ENCODE data around the gene PTPRE.

Gene PTPRE

DNA sequence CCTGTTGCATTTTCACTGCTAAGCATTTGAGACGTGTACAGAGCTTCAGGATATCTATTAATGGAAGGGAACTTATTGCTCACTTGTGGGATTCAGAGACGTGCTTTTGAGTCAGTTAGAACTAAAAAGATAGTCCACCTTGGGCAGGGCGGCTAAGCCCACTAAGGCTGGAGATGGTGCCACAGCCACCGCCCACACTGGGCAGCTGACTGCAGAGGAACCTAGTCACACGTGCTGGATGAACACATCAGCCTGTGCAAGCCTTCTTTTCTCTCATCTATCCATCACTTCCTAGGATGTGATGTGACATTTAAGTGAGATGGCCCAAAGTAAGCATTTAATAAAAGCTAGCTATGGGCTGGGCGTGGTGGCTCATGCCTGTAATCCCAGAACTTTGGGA, 78.0 kb downstream of the PTPRE start:
- no peak for DNase-seq

DNA sequence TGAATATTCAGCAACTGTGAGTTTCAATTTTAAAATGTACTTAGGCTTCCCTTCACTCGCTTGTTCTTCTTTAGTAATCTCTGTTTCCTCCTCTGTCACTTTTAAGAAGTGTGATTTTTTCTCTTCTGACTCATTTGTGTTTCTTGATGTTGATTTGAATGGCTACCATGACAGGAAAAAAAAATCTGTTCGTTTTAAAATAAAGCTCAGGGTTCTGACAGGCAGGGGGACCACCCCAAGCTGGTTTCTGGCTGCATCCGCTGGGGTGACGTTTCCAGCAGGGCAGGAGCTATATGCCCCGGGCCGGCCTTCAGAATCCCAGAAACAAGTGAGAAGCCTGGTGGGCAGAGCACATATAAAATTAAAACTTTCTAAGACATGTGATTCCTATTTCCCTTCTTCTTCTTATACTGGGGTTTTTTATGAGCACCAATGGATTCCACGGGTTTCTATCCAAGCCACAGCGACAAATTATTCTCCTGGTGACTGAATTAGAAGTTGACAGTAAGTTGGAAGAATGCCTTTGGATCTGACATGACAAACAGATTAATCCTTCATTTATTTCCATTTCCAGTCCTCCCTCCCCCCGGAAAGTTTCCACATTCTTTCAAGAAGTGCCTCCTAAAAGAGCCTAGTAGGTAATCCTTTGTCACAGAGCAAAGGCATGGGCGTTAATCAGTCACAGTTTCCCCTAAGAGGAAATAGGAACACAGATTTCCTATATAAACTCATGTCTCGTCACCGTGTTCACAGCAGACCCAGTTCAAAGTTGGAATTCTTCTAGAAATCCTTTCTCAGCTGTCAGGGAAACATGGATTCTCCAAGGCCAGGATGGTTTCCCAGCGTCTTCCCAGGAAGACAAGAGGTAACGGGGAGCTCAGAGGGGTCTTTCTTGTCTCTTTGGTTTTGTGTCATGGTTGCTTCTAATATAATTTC, 79.9 kb downstream of the PTPRE start:
- no peak for DNase-seq

DNA sequence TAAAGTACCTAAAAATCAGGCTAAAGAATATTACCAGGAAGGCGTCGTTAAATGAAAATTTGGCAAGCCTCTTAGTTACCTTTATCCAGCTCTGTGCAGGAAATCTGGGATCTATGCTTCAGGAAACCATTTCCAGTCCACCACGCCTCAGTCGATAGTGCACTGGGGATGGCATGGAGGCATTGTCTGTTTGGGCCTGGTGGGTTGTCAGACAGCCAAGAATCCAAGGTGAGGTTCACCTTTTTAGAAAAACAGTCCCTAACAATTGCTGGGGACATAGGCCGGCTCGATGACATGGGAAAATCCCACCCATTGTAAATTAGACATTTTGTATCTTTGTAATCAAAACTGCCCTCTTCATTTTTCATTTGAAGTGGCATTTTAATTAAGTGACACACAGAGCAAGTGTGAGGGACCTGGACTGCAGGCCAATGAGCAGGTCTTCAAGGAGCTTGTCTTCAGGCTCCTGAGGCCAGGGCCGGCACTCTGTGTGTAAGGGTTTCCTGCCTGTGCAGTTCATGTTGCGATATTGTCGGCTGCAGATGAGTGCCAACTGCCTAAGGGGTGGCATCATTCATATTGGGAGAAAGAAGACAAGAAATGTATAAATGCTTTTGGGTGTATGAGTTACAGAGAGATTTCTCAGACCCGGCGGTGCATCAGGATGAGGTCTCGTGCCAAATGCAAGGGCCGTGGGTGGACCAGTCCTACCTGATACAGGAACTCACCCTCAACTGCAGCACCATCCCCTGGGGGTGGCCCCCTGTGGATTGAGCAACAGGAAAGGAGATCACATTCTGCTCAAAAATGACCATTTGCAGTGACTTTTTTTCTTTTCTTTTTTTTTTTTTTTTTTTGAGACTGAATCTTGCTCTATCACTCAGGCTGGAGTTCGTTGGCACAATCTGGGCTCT, 80.8 kb downstream of the PTPRE start:
- DNase-seq = no peak

DNA sequence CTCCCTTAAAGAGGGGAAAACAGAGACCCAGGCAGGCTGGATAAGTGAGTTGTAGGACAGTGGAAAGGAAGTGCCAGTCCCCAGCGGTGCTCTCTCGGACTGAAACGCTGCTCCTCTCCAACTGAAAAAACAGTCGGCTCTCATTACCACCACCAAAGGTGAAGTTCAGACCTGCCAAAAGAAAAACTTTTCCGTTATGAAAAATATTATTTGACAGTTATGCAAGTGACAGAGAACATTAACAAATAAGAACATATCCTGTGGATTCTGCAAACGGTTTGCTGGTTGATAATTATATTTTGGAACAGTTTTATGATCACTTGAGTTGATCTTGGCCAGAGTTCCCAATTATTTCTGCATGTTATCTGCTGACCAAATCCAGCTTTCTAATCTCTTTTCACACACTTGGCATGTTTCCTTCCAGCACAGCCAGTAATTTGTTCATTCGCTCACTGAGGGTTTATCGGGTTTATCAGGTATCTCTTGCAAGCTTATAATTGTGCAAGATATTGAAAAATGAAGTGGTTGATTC, 82.6 kb downstream of the PTPRE start:
- no peak for DNase-seq

DNA sequence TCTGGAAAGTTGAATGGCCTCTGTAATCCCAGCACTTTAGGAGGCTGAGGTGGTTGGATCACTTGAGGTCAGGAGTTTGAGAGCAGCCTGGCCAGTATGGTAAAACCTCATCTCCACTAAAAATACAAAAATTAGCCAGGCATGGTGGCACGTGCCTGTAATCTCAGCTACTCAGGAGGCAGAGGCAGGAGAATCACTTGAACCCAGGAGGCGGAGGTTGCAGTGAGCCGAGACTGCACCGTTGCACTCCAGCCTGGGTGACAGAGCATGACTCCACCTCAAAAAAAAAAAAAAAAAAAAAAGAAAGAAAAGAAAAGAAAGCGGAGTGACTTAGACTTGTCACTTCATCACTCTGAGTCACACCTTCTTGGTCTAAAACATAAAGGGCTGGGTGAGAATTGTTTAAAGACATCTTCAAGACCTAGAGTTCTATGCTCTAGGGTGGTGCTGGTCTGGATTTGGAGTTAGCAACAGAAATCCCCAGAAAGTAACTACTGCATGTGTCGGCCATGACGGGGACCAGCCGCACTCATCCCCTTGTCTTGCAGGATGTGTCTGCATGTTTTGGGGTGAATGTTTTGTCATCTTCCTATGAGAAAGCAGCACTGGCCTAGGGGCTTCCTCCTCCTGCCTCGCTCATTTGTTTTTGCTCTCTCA, 83.4 kb downstream of the PTPRE start:
- DNase-seq = peak; percentile 37

DNA sequence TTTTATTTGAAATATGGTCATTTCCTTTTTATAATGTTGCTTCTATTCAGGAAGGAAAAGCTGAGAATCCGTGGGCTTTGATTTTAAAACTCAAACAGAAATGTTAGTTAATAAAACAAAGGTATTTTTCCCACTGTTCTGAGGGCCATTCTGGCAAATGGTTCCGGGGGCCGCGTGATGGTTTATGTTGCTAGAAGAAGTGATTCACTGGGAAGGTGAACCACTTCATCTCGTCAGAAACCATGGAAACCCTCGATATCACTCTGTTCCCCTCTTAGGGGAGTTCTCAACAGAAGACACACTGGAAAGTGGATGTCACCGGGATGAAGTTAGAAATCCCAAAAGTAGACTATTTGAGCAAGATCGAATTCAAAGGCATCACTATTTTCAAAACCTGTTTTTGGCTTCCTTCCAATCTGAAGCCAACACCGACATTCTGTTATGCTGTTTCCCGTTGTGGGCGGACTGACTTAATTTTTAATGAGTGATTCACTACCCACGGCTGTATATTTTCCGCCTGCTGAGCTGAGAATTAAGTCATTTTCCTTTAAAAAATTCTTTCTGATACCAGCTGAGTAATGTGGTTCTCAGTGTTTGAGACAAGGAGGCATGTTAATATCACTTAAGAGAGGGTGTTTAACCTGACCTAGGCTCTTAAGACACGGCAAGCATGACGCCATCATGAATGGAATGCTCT, 84.1 kb downstream of the PTPRE start:
- peak; percentile 67 for DNase-seq

DNA sequence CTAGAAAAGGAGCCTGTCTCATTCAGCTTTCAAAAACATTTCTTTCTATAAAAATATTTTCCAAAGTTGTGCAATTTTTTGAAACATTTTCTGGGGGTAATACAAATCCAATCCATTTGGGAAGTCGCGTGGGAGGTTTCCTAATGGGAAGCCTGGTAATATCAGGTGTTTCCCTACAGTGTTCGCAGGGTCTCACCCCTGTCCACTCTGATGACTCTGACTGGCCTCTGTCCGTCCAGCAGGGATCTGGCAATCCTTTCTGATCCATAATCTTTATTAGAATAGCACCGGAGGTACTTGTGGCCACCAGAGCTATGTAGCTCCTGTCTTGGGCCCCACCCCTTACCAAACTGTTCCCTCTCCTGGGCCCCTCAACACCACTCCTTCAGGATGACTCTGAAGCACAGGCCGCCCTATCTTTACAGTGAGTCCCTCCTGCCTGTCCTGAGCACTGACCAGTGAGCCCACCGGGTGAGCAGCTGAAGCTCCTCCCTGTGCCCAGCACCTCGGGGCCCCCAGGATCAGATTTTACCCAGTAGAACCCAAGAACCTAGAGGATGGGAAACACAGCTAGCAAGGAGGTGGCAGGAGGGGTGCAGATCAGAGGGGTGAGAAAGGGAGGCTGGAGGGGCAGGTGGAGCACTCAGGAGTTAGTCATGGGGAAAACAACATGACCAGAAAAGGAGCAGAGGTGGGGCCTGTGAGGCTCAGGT, 84.8 kb downstream of the PTPRE start:
- no peak for DNase-seq

DNA sequence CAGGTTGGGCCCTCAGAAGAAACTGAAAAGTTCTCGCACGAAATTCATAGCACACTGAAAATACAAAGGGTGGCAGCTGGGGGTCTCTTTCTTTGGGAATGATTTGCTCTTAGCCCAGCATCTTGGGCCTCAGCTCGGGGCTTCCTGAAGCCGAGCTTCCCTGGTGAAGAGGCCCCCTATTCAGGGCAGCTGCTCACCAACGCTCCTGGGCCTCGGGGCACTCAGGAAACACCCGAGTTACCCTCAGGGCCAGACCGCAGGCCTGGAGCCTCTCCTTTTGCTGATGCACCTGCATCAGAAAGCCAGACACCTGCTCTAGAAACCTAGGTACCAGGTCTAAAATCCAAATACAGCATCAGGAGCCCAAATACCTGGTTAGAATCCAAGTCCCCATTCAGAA, 85.5 kb downstream of the PTPRE start:
- DNase-seq = no peak

DNA sequence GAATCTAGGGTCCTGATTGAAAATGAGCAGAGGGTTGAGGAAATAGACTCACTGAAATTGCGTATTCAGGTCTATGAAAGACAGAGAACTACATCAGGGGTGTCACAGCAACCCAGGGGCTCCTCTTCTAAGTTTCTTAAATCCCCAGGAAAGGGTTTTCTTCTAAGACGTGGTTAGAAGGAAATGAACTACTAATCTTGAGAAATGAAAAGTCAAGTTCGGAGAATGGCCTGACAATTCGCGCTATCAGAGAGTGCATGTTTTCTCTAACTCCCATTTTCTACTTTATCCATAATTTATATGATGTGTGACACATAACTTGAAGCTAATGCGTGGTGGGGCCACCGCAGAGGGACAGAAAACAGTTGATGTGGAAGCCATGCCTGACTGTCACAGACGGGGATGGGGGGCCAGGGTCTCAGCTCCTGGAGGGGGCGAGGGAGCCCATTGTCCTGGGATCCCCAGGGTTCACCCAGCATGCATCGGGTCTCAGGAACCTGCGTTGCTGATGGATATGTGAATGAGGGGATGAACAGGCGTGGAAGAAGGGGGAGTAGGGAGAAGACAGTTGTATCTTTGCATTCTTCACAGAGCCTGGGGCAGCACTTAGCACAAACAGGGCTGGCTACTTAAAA, 86.3 kb downstream of the PTPRE start:
- no peak for DNase-seq

DNA sequence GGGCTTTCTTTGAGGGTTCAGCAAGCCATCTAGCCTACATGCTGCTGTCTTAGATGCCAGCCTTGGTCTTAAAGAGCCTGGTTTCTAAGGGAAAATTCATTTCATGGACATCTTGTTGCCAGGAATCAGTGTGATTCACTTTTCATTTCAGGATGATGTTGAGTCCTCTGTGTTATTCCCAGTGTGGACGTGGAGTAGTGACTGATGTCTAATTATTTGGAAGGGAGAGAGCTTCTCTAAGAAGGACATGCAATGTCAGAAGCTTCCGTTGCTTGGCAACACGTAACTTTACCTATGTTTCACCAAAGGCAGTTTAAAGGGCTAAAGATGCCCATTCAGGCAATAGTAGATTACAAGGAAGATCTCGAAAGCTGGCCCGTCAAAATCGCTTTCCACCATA, 89.0 kb downstream of the PTPRE start:
- DNase-seq = no peak

DNA sequence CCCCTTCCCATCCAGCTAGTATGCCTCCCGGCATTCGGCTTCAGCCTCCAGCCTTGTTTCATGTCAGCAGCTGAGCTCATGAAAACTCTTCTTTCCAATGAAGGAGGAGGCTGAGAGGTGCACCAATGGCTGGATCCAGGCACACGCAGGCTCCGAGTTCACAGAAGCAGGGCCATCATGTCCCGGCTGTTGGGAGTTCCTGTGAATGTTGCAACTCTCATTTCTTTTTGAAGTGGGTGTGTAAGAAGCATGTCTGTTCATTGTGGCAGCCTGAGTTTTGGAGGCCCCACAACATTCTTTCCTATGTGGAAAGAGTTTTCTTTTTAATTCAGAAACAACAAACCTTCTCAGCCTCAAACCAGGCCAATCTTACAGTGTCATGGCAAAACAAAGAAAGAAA, 89.7 kb downstream of the PTPRE start:
- no peak for DNase-seq

DNA sequence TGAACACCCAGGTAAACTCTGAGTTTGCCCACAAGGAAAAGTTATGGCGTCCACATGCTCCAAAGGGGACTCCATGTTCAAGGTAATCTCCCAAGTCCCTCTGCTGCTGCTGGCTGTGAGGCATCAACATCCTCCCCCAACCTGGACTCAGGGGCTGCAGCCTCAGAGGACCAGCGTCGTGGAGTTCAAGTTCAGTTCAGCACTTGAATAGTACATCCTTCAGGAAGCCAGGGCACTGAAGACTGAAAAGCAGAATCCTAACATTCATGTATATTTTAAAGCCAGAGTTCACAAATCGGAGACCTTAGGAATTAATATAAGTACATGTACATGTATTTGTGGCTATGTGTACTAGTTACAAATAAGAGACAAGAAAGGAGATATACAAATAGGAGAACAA, 90.4 kb downstream of the PTPRE start:
- no peak for DNase-seq

DNA sequence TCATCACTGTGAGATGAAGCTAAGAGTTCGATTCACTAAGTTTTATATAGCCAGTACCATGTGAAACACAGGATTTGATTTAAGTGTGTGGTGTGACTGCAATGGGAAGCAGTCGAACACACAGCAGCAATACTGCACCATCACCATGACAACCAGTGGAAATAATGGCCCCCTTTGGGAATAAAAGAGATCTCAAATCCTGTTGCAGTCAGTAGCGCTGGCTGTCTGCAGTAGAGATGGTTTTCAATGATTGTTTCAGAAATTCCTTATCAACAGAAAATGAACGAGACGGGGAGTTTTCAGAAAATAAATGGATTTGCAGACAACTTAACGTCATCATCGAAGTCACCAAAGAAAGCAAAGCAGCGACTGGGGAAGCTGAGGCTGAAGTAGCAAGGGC, 91.0 kb downstream of the PTPRE start:
- no peak for DNase-seq

DNA sequence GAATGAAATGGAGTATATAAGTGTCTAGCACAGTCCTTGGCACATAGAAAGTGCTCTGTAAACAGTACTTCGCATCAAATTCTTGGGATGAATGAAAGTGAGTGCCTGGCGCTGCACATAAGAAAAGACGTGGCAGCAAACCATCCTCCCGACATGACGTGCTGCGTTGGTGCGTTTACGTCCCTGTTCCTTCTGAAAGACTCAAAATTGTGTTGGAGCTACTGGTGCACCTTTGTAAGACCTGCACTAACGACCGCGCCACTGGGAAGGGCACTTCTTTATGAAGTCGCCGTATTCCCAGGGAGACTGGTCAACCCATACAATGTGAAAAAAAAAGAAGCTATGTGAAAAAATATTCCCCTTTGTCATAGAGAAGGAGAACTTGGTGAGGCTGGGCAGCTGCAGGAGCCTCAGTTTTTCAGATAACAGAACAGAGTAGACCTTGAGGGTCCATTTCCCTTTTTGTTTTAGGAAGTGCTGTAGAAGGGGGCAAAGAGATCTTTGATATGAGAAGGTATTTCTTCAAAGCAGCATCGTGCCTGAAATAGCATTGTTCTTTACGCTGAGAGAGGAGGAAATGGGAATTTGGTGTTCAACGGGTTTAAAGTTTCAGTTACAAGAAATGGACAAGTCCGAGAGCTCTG, 91.7 kb downstream of the PTPRE start:
- DNase-seq = no peak

DNA sequence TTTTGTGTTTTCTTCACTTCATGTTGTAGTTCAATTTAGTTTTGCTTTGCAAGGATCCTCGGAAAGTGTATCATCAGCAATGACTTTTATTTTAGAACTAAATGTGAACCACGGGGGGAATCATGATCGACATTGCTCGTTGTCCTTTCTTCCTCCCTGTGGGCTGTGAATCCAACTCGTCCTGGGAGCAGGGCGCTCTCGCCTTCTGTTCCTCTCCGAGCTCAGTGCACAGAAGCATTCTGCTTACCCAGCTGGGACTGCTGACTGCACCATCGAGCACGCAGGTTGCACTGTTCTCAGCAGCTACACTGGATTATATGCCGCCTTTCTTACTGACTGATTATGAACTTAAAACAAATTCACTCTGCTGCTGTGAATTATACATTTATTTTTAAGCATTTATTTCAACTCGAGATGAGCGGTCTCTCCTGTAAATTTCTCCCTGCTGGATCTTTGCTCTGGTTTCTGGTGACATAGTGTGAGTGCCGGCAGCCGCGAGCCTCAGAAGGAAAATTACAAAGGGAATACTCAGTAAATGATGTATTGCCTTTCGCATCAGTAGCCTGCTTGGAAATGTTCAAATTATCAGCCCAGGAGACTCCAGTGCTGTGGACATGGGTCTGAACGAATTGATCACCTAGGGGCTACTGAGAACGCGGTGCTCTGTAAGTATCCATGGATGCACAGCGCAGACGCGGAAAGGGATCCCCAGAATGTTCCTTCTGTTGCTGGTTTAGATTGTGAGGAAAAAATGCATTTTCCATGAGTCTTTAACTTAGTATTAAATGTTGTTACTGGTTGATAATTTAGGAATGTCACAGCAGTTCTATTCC, 92.6 kb downstream of the PTPRE start:
- no peak for DNase-seq

DNA sequence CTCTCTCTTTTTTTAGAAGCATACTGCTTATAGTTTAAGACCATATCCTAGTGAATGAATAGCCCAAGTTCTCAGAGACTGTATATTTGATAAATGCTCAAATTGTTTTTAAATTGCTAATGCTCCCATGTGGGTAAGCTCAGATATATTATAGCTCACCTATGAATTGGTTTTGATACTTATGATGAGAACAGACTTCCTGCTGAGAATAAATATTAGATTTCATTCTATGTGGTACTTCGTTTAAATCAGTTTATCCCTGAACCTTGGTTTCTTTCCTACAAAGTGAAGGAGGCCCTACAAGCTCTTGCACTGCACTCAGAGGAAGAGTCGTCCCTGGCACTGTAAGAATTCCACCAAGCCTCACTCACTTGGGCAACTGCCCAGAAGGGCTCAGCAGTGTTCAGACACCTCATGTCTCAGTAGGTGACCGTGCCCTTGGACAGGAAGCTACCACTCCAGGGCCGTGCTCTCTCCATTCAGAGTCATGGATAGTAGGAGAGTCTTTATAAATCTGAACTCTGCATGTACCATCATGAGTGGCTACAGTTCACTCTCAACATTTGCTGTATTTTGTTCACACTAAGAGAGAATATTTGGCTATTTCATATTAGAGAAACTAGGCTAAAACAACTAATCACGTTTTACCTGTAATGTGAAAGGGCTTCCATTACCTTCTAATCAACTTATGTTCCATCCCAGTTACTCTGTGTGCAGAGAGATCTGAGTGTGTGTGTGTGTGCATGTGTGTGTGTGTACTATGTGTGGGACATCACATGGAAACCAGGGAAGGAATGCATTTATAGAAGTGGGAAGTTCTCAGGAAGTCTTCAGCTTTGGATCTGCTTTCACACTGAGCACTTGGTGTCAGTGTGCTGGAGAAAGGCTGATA, 93.8 kb downstream of the PTPRE start:
- DNase-seq = no peak

DNA sequence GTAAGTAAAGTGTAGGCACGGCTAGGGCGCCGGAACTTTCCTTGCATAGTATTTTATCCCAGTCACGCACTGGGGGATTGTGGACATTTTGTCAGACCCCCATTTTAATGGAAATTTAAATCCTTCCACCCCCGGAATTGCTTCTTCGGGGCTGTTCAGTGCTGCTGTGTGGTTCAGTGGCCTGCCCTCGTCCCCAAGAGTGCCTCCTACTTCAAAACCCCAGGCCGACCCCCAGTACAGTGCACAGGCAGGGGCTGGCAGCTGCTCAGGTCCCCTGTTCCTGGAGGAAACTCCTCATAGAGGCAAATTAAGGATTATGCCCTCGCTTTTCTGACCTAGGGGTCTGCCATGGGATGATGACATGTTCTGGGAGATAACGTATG, 94.5 kb downstream of the PTPRE start:
- no peak for DNase-seq

DNA sequence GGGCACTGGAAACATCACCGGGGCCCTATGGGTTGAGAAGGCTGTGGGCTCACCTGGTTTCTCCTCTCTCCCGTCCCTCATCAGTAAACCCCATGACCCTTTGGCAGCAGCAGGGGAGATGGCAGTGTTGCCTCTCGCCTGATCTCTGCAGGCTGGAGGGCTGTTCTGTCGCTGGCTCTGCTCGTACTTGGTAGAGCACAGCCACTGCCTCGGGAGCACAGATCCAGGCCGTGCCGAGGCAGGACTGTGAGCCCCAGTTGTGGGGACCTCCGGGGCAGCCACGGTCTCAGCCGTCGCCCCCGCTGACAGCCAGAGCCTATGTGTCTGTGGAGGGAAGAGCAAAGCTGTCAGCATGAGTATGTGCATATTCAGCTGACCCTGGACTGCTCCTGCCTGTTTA, 94.9 kb downstream of the PTPRE start:
- no peak for DNase-seq

DNA sequence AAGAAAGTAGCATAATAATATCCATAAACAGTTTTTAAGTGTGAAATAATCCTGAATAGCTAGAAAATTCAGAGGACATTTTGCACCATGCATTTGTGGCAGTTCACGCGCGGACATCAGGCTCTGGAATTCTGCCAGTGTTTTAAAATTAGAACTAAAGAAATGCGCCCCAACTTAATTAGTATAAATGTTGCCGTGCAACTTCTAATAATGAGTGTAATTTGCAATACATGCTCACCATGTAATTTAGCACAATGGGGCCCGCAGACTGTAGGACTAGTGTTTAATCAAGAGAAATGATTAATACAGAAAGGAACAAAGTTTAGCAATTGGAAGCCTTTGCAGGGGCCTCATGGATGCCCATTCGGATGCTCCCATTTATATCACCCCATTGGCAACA, 96.6 kb downstream of the PTPRE start:
- DNase-seq = no peak
